NCI-H146 treated with DMSO at 0.1 percent for 48 hours (cell line): Measurements from ENCODE around the gene TTLL8.

Experiments
- DNase-seq: peaks from one replicate; lab custom pipeline; 2025; ENCODE audit not compliant: unreplicated experiment; lab: John Stamatoyannopoulos, UW

The TTLL8 gene

GRCh38 chr22:50008151-50009040 lies 49.7 kb downstream of the TTLL8 start:
- DNase-seq = peak; percentile 69

GRCh38 chr22:50007057-50007511 lies 51.0 kb downstream of the TTLL8 start:
- no peak for DNase-seq

GRCh38 chr22:50004918-50005317 lies 53.2 kb downstream of the TTLL8 start:
- no peak for DNase-seq

- no peak for DNase-seq
These were observed 55.3 kb downstream of the TTLL8 start for GRCh38 chr22:50002791-50003190.

GRCh38 chr22:50001388-50002231 lies 56.5 kb downstream of the TTLL8 start:
- DNase-seq = peak; percentile 56

- no peak for DNase-seq
These were observed 57.3 kb downstream of the TTLL8 start for GRCh38 chr22:50000587-50001387.

- no peak for DNase-seq
These were observed 58.0 kb downstream of the TTLL8 start for GRCh38 chr22:49999946-50000586.

GRCh38 chr22:49999063-49999945 lies 58.8 kb downstream of the TTLL8 start:
- DNase-seq = no peak

- no peak for DNase-seq
These were observed 59.4 kb downstream of the TTLL8 start for GRCh38 chr22:49998718-49999062.

GRCh38 chr22:49997932-49998717 lies 60.0 kb downstream of the TTLL8 start:
- DNase-seq = no peak

GRCh38 chr22:49997251-49997599 lies 60.9 kb downstream of the TTLL8 start:
- no peak for DNase-seq

- no peak for DNase-seq
These were observed 61.4 kb downstream of the TTLL8 start for GRCh38 chr22:49996518-49997250.

GRCh38 chr22:49996119-49996517 lies 62.0 kb downstream of the TTLL8 start:
- DNase-seq = no peak

GRCh38 chr22:49995361-49996118 lies 62.6 kb downstream of the TTLL8 start:
- no peak for DNase-seq

- no peak for DNase-seq
These were observed 63.1 kb downstream of the TTLL8 start for GRCh38 chr22:49995041-49995360.

GRCh38 chr22:49994361-49995040 lies 63.6 kb downstream of the TTLL8 start:
- DNase-seq = no peak

- no peak for DNase-seq
These were observed 64.3 kb downstream of the TTLL8 start for GRCh38 chr22:49993649-49994360.
